ENCODE results near the gene PPP1R12B.
A peak's percentile ranks its signal among the peaks of the same experiment; 100 is the strongest.
"Not testable (repeated sequence)": the region's sequence is repeated elsewhere in the genome, so short reads cannot be mapped to it uniquely, and the experiment has no call there.

PPP1R12B gene

DNA sequence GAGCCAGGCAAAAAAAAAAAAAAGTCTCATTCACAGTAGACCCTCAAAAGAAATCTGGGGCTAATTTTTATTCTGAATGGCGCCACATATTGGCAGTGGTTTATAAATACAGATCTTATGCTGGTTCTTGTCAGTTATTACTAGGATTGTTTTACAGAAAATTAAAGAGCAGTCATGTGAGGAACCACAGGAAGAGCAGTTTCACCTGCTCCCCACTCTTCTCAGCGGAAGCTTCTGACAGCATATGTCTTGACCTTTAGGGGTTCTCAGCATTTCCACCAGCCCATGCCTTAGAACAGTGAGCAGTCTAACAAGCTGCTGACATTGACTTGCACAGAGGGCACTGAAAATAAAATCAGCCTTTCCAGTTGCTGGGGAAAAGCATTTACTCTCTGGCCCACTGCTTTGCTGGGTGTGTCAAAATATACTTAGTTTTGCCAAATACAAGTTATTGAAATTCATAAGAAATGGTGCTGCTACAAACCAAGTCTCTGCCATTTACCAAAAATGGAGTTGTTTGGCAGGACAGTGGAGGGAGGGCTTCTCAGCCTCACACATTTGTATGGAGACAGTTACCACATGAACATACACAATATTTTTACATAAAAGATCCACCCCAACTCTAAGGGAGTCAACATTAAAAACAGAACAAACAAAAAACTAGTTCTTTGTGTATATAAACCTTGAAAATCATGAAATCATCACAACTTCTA lies 217.5 kb downstream of the PPP1R12B start:
- DNase-seq, result no peak

- DNase-seq, result no peak
Measured at GRCh38 chr1:202567738-202568137, 219.2 kb downstream of the PPP1R12B start.

DNA sequence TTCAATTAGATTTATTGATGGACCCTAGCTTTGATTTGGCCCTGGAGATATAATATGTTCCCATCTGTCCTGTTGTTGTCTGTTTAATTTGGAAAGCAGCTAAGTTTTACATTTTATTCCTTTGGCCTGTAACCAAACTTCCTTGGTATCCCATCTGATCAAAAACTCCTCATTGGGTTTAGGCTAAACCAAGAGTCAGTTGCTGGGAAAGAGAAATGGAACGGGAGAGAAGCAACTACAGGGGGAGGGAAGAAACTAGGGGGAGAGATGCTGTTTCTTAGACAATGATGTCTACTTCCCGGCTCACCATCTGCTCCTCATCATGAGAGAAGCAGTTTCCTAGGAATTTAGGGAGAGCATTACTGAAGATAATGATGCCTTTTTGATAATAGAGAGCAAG lies 219.9 kb downstream of the PPP1R12B start:
- no peak for DNase-seq

DNA sequence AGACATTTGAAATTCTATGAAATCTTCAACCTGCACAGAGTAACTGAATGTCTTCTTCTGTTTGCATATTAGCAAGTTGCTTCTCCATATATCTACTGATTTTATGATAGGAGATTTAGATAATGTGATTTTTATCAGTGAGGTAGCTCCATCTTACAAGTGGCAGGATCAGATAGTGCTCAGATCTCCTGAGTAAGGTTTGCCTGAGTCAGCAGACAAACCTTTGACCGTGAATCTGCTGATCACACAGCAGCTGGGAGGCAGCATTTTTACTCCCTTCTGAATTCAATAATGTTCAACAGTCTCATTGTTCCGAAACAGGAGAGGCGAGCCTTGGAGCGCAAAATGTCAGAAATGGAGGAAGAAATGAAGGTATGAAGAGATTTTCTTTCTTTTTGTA lies 220.3 kb downstream of the PPP1R12B start:
- no peak for DNase-seq

DNA sequence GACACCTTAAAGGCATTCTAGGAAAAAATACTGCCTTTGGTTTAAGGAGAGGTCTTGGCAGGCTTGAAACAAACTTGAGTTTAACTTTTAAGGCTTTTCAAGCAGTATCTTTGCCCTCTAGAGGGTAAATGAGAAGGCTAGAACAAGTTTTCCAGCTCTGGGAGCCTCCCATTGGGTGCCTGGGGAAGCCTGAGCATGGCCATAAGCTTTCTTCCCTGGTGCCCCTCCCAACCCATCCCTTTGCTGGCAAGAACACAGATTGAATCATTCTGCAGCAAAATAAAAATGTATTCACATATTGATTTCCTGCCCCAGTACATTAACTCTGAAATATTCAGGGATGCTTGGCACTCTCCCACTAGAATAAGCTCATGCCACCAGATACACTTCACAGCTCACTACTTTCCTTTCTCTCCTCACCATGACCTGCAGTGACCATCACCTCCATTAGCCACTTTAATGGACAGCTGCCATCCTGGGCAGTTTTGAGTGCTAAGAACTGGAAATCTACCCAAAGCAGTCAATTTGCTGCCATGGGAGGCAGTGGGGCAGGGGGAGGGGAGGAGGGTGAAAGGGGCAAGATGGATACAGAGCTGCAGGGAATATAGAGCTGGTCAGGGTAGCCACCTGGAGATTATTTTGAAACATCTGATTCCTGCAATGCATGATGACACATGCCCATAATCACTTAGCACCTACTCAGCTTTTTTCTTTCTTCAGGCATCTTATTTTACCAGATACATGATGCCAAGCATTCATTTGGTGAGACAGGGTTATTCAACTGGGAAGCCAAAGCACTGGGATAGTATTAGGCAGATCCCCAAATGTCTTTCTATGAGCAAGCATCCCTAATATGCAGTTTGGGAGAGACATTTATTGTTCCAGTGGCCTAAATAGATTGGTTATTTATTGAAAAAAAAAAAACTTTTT lies 221.2 kb downstream of the PPP1R12B start:
- no peak for DNase-seq

GRCh38 chr1:202571719-202572339 lies 223.3 kb downstream of the PPP1R12B start:
- DNase-seq, result peak; percentile 28

GRCh38 chr1:202572867-202573266 lies 224.4 kb downstream of the PPP1R12B start:
- no peak for DNase-seq

GRCh38 chr1:202575918-202576653 lies 227.6 kb downstream of the PPP1R12B start:
- DNase-seq, result no peak

- DNase-seq, result no peak
Measured at GRCh38 chr1:202576816-202577215, 228.3 kb downstream of the PPP1R12B start.

DNA sequence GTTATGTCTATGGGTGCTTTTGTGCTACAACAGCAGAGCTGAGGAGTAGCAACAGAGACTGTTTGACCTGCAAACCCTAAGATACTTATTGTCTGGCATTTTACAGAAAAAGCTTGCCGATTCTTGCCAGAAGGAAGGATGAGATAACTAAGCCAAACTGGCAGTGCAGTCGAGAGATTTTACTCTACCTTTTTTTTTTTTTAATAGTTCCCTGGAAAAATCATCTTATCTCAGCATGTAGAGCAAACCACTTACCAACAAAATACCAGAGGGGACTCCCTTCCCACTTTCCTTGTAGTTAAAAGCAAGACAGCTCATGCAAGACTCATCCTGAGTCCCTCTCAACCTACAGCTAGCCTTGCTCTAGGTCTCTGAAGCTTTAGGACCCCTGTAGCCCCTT lies 228.9 kb downstream of the PPP1R12B start:
- no peak for DNase-seq

DNA sequence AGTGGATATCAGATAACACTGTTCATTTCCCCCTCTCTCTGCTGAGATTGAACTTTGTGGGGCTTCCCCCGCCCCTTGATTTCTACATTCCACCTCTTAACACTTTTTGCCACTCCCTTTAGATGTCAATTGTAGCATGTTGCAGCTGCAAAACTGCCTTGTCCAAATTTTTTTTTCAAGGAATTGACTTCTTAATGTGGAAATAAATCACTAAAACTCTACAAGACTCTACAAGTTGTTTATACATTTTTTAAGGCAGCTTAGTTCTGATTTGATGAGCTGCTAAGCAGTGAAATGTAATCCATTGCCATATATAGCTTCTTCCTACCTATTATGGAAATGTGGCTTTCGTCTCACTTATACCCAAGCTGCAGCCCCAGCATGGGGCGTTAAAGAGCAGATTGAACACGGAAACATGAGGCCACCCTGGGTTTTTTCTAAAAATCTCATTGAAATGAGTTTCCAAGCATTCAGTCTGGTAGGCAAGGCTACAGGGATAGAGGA lies 229.6 kb downstream of the PPP1R12B start:
- no peak for DNase-seq

DNA sequence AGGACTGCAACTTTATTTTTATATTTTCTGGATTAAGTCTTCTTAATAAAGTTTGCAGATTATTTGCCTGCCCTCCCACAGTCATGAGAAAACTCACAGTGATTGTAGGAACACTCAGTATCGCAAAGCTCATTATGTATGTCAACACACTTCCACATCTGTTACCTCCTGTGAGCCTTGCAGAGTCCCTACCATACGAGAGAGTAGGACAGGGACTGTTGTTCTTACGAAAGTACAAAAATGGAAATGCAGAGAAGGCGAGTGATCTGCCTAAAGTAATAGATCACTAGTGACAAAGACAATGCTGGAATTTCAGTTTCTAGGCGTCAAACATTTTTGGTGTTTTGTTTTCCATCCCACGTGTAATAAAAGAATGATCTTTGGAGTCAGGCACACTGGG lies 230.1 kb downstream of the PPP1R12B start:
- DNase-seq, result no peak

DNA sequence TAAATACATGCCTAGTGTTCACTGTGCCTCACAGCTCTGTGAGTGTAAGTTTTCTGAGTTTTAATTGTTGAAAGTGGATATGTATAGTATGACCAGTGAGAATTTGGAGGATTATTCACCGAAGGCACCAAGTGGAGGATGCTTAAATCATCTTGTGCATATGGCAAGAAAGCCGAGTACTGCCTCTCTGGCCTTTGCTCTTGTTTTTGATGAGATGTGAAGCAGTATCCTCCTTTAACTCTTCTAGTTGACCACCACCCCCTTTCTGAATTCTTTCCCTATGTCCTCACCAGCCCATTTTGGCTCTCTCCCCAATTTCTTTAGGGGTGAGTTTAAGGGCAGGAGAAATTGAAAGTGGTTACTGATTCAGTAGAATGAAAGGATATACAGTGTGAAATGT lies 231.3 kb downstream of the PPP1R12B start:
- no peak for DNase-seq

DNA sequence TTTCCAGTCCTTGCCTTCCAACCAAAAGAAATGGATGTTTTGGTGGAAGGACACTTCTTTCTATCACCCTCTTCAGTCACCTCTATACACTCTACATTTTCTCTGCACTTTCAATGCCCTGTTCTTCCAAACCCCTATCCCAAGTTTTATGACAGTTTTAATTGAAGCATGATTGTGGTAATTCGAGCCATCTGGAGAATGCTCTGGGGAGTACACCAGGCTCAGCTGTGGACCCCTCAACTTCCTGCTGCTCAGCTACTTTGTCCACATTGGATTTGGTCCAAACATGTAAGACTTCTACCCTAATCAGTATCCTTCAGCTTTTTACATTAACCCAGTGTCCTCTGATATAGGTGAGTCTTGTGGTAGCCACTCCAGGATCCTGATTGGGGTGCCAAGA lies 232.1 kb downstream of the PPP1R12B start:
- no peak for DNase-seq

DNA sequence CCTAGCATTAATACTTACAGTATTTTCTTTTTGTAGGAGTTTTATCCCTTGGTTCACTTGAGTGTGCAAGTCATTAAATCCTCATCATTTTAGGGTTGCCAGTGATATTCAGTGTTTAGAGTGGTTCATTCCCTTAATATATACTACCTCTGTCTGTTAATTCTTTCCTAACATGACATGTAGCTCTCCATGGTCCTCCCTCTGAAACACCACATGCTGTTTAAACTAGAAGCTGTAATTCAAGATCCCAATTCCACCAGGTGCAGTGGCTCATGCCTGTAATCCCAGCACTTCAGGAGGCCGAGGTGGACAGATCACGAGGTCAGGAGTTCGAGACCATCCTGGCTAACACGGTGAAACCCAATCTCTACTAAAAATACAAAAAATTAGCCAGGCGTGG lies 233.9 kb downstream of the PPP1R12B start:
- not testable (repeated sequence) for DNase-seq

GRCh38 chr1:202584707-202585589 lies 236.4 kb downstream of the PPP1R12B start:
- DNase-seq, result no peak

- DNase-seq, result no peak
Measured at GRCh38 chr1:202585590-202585933, 237.1 kb downstream of the PPP1R12B start.

- no peak for DNase-seq
Measured at GRCh38 chr1:202586018-202586821, 237.7 kb downstream of the PPP1R12B start.

DNA sequence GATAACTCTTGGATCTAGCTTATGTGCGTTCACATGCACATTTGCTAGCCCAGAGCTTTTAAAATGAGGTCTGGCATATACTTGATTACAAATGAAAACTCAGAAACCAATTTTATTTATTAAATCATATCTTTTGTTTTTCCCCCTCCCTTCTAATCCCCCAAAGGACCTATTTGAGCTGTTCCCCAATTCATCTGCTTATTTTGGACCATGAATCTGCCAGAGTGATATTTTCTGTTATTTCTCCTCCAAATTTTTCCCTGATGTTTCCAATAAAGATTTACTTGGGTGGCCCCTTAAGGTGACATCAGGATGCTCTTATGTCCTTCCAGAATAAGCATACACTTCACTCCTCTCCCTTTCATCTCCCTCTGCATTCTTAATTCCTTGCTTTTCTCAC lies 238.4 kb downstream of the PPP1R12B start:
- DNase-seq, result no peak

DNA sequence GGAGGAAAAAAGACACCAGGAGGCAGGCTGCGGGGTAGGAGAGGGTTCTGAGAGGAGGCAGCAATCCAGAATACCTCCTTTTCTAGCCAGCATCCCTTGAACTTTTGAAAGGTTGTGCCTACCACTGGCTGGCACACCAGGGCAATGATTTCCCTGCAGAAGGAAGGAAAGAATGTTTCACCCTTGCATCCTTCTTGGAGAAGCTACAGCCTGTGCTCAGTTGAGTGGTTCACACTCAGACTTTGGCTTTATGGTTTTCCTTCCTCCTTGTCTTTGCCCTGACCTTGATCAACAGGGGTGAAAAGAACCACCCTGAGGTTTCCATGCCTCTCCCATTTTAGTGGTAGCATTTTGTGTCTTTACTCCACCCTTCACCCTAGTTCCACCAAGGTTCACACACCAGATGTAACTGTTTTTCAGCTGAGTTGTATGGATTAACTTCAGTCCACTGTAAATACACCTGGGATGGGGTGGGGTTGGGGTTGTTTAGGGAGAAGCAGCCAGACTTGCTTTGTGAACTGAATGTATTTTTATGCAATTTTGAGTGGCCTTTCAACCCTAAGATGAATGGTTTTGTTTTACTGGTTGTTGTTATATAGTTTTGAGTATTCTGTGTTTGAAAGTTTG lies 239.5 kb downstream of the PPP1R12B start:
- DNase-seq, result no peak
